K562 (cell line): Measurements from ENCODE around the gene APCDD1L.
"Not testable (repeated sequence)": the region's sequence is repeated elsewhere in the genome, so short reads cannot be mapped to it uniquely, and the experiment has no call there.

Experiments used
- E2F4 ChIP-seq: sonication (generic); formaldehyde crosslinking; IDR thresholded peaks from 2 replicates; pipeline ENCODE4 v1.8.0; 2022; ENCODE audit warnings: mild to moderate bottlenecking, low read depth, missing genetic modification reagents
- ZNF174 ChIP-seq: fragments of 250-450 bp; sonication (Bioruptor Pico); IDR thresholded peaks from 2 replicates; pipeline ENCODE4 v1.4.0; 2020; ENCODE audit warnings: mild to moderate bottlenecking
- TF ChIP-seq, protein P1 (sequence below), 3 experiments: IDR thresholded peaks in 2 of 3; conservative IDR thresholded peaks in 1 of 3; 2 replicates each; pipeline ENCODE4 v1.5.1; 2011 to 2012; ENCODE audit warnings: low read length in 3 of 3, mild to moderate bottlenecking in 3 of 3, control low read depth in 2 of 3, improper control_type of control experiment in 1 of 3, inconsistent platforms in 1 of 3, low read depth in 1 of 3, mixed read lengths in 1 of 3, moderate library complexity in 1 of 3; ENCODE audit not compliant: insufficient read depth in 2 of 3
- TF ChIP-seq, protein P2 (sequence below): fragments of 250-450 bp; sonication (Bioruptor Pico); IDR thresholded peaks from 2 replicates; pipeline ENCODE4 v1.5.0; 2020; ENCODE audit warnings: mild to moderate bottlenecking

DNA sequence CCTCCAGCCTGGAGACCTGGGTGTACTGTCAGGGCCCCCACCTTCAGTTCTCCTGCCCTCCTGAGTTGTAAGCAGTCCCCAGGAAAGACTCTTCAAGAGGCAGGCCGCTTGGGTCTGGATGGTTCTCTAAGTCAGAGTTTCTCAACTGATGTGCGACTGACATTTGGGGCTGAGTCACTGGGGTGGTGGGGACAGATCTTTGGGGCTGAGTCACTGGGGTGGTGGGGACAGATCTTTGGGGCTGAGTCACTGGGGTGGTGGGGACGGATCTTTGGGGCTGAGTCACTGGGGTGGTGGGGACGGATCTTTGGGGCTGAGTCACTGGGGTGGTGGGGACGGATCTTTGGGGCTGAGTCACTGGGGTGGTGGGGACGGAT is 26.8 kb upstream of the APCDD1L start:
- TF ChIP-seq, protein P1, sequence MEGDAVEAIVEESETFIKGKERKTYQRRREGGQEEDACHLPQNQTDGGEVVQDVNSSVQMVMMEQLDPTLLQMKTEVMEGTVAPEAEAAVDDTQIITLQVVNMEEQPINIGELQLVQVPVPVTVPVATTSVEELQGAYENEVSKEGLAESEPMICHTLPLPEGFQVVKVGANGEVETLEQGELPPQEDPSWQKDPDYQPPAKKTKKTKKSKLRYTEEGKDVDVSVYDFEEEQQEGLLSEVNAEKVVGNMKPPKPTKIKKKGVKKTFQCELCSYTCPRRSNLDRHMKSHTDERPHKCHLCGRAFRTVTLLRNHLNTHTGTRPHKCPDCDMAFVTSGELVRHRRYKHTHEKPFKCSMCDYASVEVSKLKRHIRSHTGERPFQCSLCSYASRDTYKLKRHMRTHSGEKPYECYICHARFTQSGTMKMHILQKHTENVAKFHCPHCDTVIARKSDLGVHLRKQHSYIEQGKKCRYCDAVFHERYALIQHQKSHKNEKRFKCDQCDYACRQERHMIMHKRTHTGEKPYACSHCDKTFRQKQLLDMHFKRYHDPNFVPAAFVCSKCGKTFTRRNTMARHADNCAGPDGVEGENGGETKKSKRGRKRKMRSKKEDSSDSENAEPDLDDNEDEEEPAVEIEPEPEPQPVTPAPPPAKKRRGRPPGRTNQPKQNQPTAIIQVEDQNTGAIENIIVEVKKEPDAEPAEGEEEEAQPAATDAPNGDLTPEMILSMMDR (IDR thresholded peaks at IDR 0.05 in 2 of 3, conservative IDR thresholded peaks at IDR 0.05 in 1 of 3; ENCODE audit: insufficient read depth in 2 of 3, low read depth in 1 of 3, low read length in 3 of 3): not testable (repeated sequence)
- TF ChIP-seq, protein P2, sequence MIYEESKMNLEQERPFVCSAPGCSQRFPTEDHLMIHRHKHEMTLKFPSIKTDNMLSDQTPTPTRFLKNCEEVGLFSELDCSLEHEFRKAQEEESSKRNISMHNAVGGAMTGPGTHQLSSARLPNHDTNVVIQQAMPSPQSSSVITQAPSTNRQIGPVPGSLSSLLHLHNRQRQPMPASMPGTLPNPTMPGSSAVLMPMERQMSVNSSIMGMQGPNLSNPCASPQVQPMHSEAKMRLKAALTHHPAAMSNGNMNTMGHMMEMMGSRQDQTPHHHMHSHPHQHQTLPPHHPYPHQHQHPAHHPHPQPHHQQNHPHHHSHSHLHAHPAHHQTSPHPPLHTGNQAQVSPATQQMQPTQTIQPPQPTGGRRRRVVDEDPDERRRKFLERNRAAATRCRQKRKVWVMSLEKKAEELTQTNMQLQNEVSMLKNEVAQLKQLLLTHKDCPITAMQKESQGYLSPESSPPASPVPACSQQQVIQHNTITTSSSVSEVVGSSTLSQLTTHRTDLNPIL (CRISPR knock-in tag): not testable (repeated sequence)
- TF ChIP-seq E2F4, ZNF174 (CRISPR knock-in tag): not testable (repeated sequence)
